CD14-positive monocyte (primary cell): ENCODE data around the gene SPAG16. TPM values are rescaled to one million over a fixed set of nuclear protein-coding genes. Genes with fewer than 3 reads are reported as not detected.

ENCODE experiments used
- DNase-seq, 3 donors: peaks; one replicate each; pipeline ENCODE4 v3.0.0-alpha.2; 2011 to 2022
- H2AFZ ChIP-seq: 2 replicates; pipeline ENCODE4 v1.6.0; 2012; ENCODE audit warnings: mild to moderate bottlenecking, low read depth, low read length, inconsistent platforms; ENCODE audit not compliant: insufficient read depth, poor library complexity, severe bottlenecking
- H3K27ac ChIP-seq, 2 donors: 1 replicate in 1 of 2; 2 replicates in 1 of 2; pipeline ENCODE4 v1.5.1; 2012 to 2013; ENCODE audit warnings: low read length in 2 of 2, control low read depth in 1 of 2, inconsistent platforms in 1 of 2, low read depth in 1 of 2, mild to moderate bottlenecking in 1 of 2
- H3K27me3 ChIP-seq, 2 donors: one replicate each; pipeline versions ENCODE4 v1.6.0 to v1.6.1; 2011 to 2013; ENCODE audit warnings: low read length in 2 of 2; ENCODE audit not compliant: control insufficient read depth in 2 of 2, insufficient read depth in 2 of 2
- H3K36me3 ChIP-seq, 2 donors: replicated peaks in 1 of 2; 1 replicate in 1 of 2; 2 replicates in 1 of 2; pipeline versions ENCODE4 v1.5.1 to v1.6.1; 2012 to 2013; ENCODE audit warnings: low read length in 2 of 2, control low read depth in 1 of 2, inconsistent platforms in 1 of 2, mild to moderate bottlenecking in 1 of 2; ENCODE audit not compliant: insufficient read depth in 2 of 2, control insufficient read depth in 1 of 2
- H3K4me1 ChIP-seq, 2 donors: 1 replicate in 1 of 2; 2 replicates in 1 of 2; pipeline versions ENCODE4 v1.5.1 to v1.6.1; 2012 to 2013; ENCODE audit warnings: low read length in 2 of 2, control low read depth in 1 of 2, inconsistent platforms in 1 of 2, mild to moderate bottlenecking in 1 of 2, moderate library complexity in 1 of 2; ENCODE audit not compliant: insufficient read depth in 2 of 2, control insufficient read depth in 1 of 2
- H3K4me2 ChIP-seq: replicated peaks from 2 replicates; pipeline ENCODE3; 2012; ENCODE audit warnings: low read length, moderate library complexity, mild to moderate bottlenecking; ENCODE audit not compliant: poor library complexity, severe bottlenecking; ENCODE audit errors: extremely low read depth
- H3K4me3 ChIP-seq, 3 experiments: fragments of 200-600 bp in 1 of 3; sonication (generic) in 1 of 3; replicated peaks in 1 of 3; 1 replicate in 2 of 3; 2 replicates in 1 of 3; pipeline ENCODE4 v1.5.1; 2011 to 2013; ENCODE audit warnings: low read length in 3 of 3, mild to moderate bottlenecking in 3 of 3, control low read depth in 2 of 3, low read depth in 2 of 3, inconsistent platforms in 1 of 3, moderate library complexity in 1 of 3
- H3K79me2 ChIP-seq: 2 replicates; pipeline ENCODE4 v1.6.0; 2012; ENCODE audit warnings: mild to moderate bottlenecking, control low read depth, inconsistent platforms, low read length, moderate library complexity; ENCODE audit not compliant: insufficient read depth
- H3K9ac ChIP-seq: 2 replicates; pipeline ENCODE4 v1.6.0; 2017; ENCODE audit warnings: low read length, mild to moderate bottlenecking; ENCODE audit not compliant: insufficient read depth, poor library complexity, severe bottlenecking
- H3K9me3 ChIP-seq, 2 donors: replicated peaks in 1 of 2; 1 replicate in 1 of 2; 2 replicates in 1 of 2; pipeline versions ENCODE4 v1.5.1 to v1.6.1; 2012 to 2013; ENCODE audit warnings: low read length in 2 of 2, control low read depth in 1 of 2; ENCODE audit not compliant: control insufficient read depth in 1 of 2, insufficient read depth in 1 of 2
- H4K20me1 ChIP-seq: 2 replicates; pipeline ENCODE4 v1.6.0; 2012; ENCODE audit warnings: mild to moderate bottlenecking, low read length, control low read depth, moderate library complexity; ENCODE audit not compliant: insufficient read depth
- H3K27ac Mint-ChIP-seq, 7 donors: one replicate each; pipeline ENCODE4 v1.8.0; 2020; ENCODE audit warnings: mild to moderate bottlenecking in 7 of 7, mixed read lengths in 7 of 7, moderate library complexity in 6 of 7, inconsistent platforms in 2 of 7
- H3K27me3 Mint-ChIP-seq, 3 donors: one replicate each; pipeline ENCODE4 v1.8.0; 2021 to 2022; ENCODE audit warnings: low read depth in 3 of 3, mild to moderate bottlenecking in 3 of 3, mixed read lengths in 3 of 3, moderate library complexity in 3 of 3, inconsistent platforms in 1 of 3
- H3K36me3 Mint-ChIP-seq, 2 donors: one replicate each; pipeline ENCODE4 v1.8.0; 2020; ENCODE audit warnings: mixed read lengths in 2 of 2, inconsistent platforms in 1 of 2, mild to moderate bottlenecking in 1 of 2
- H3K4me1 Mint-ChIP-seq: one replicate; pipeline ENCODE4 v1.8.0; 2020; ENCODE audit warnings: mild to moderate bottlenecking, mixed read lengths
- H3K4me3 Mint-ChIP-seq, 2 donors: one replicate each; pipeline ENCODE4 v1.8.0; 2020; ENCODE audit warnings: mild to moderate bottlenecking in 2 of 2, mixed read lengths in 2 of 2, moderate library complexity in 1 of 2
- H3K9me3 Mint-ChIP-seq, 7 donors: one replicate each; pipeline ENCODE4 v1.8.0; 2020 to 2022; ENCODE audit warnings: mixed read lengths in 7 of 7, mild to moderate bottlenecking in 6 of 7, moderate library complexity in 6 of 7, inconsistent platforms in 2 of 7
- WGBS: methylation state at CpG from one replicate; pipeline ENCODE4 v1.1.5; 2013; ENCODE audit warnings: missing lambda C conversion rate; ENCODE audit not compliant: insufficient coverage; 5-methylcytosine and 5-hydroxymethylcytosine counted together
- intact Hi-C, 2 donors: fragments of 100-400 bp; cut with micrococcal nuclease; formaldehyde crosslinking; loops; one replicate each; pipeline versions ENCODE4 v1.15.0 to v1.15.1; 2023
- polyA plus RNA-seq, 3 donors: library from polyadenylated mRNA; depleted of rRNA in 1 of 3; unstranded in 2 of 3; stranded (reverse) in 1 of 3; fragments of 300-500 nt in 2 of 3; fragments of >200 nt in 1 of 3; fragmentation: Illumina TruSeq in 2 of 3; gene quantifications; 1 replicate in 2 of 3; 2 replicates in 1 of 3; pipeline ENCODE4 v1.2.3, GENCODE V29; 2012 to 2021
- TF ChIP-seq, protein P1 (sequence below): fragments of 200-600 bp; IDR thresholded peaks from one replicate; pipeline ENCODE4 v1.8.0; 2022; ENCODE audit warnings: antibody characterized with exemption, mild to moderate bottlenecking

SPAG16 gene
- polyA plus RNA-seq, 3 donors = 0.12 to 0.30 TPM; not detected in 1

DNA sequence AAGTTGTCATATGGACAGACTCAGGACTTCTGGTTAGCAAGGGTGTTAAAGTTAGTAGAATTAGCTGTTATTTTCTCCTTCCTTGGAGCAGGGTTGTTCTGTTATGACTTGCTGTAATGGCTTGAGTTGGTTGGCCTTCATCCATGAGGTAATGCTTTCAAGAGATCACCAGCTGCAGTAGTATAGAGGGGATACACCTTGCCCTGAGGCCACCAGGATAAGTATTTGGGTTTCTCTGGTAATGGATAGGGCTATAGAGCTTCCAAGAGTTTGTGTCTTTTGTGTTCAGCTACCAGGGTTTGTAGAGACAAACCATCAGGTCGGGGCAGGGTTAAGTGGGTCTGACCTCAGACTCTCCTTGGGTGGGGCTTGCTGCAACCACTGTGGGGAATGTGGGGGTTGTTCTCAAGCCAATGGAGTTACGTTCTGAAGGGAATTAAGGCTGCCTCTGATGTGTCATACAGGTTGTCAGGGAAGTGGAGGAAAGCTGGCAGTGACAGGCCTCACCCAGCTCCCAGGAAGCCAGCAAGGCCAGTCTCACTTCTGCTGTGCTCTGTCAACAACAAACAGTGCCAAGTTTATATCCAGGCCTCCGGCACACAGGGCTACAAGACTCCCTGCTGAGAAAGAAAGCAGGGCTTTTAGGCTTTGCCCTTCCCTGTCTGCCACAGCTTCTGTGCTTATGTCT lies 356.6 kb downstream of the SPAG16 start:
- no peak overlapping the region for H3K9ac ChIP-seq
- intact Hi-C loops = no loop called here
- no peaks in the 10 kb centered on the region for H3K4me1 ChIP-seq
- peaks cover 0 to 2% (median 0%) of the 10 kb centered on the region in 3 donors for H3K27me3 Mint-ChIP-seq
- no peak overlapping the region for H3K27ac ChIP-seq
- H3K36me3 Mint-ChIP-seq = no peaks in the 10 kb centered on the region
- H3K4me3 Mint-ChIP-seq = no peak overlapping the region
- no peak overlapping the region for H3K4me2 ChIP-seq
- peaks cover 20 to 22% of the 10 kb centered on the region in 2 donors for H3K9me3 ChIP-seq
- no peaks in the 10 kb centered on the region for H3K27me3 ChIP-seq
- peaks cover 6 to 25% (median 13%) of the 10 kb centered on the region in 7 donors for H3K9me3 Mint-ChIP-seq
- no peak for DNase-seq
- WGBS = 82% methylated on average over 3 of the region's 3 CpGs
- H2AFZ ChIP-seq = no peak overlapping the region
- H3K36me3 ChIP-seq = no peaks in the 10 kb centered on the region
- TF ChIP-seq, protein P1, sequence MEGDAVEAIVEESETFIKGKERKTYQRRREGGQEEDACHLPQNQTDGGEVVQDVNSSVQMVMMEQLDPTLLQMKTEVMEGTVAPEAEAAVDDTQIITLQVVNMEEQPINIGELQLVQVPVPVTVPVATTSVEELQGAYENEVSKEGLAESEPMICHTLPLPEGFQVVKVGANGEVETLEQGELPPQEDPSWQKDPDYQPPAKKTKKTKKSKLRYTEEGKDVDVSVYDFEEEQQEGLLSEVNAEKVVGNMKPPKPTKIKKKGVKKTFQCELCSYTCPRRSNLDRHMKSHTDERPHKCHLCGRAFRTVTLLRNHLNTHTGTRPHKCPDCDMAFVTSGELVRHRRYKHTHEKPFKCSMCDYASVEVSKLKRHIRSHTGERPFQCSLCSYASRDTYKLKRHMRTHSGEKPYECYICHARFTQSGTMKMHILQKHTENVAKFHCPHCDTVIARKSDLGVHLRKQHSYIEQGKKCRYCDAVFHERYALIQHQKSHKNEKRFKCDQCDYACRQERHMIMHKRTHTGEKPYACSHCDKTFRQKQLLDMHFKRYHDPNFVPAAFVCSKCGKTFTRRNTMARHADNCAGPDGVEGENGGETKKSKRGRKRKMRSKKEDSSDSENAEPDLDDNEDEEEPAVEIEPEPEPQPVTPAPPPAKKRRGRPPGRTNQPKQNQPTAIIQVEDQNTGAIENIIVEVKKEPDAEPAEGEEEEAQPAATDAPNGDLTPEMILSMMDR = no peak
- no peak overlapping the region for H3K4me3 ChIP-seq
- H3K27ac Mint-ChIP-seq = no peak overlapping the region
- H4K20me1 ChIP-seq = no peaks in the 10 kb centered on the region
- no peaks in the 10 kb centered on the region for H3K4me1 Mint-ChIP-seq
- H3K79me2 ChIP-seq = no peaks in the 10 kb centered on the region

GRCh38 chr2:213644926-213645325 lies 360.7 kb downstream of the SPAG16 start:
- Histone ChIP-seq H3K9me3 (peaks cover 14 to 22% of the 10 kb centered on the region in 2 donors), H3K36me3 (no peaks in the 10 kb centered on the region), H3K27me3 (no peaks in the 10 kb centered on the region), H3K79me2 (no peaks in the 10 kb centered on the region), H2AFZ (no peak overlapping the region), H3K27ac (no peak overlapping the region), H3K4me3 (no peak overlapping the region), H3K4me2 (no peak overlapping the region), H3K9ac (no peak overlapping the region), H3K4me1 (no peaks in the 10 kb centered on the region), H4K20me1 (no peaks in the 10 kb centered on the region)
- intact Hi-C loops = no loop called here
- Mint-ChIP-seq H3K27ac (no peak overlapping the region), H3K4me1 (no peaks in the 10 kb centered on the region), H3K9me3 (peaks cover 5 to 20% (median 9%) of the 10 kb centered on the region in 7 donors), H3K36me3 (no peaks in the 10 kb centered on the region), H3K4me3 (no peak overlapping the region), H3K27me3 (peaks cover 0 to 2% (median 2%) of the 10 kb centered on the region in 3 donors)
- no peak for DNase-seq
- TF ChIP-seq, protein P1 = no peak
- 100% methylated on average over 1 of the region's 4 CpGs for WGBS
